ENCODE results near the gene EPB41. TPM values are rescaled to one million over a fixed set of nuclear protein-coding genes. Genes with fewer than 3 reads are reported as not detected.

The EPB41 gene
- total and polyA plus RNA-seq, 2 experiments from 2014 or later: 26.8 to 112 TPM

DNA sequence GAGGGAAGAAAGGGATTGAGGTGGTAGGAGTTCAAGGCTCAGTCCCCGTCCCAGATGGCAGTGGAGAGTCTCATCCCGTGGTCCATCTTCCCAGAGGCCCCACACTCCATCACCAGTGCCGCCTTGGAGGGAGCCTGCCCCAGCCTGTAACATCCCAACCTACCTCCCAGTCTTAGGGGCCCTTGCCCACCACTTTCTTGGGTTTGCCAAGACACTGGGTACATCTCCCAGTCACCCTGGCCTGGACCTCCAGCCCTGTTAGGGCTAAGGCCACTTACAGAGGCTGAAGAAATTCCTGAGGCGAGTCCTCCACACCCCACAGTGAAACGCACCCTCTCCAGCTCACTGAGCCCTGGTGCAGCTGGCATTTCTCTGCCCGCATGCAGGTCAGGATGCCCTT lies 206.0 kb downstream of the EPB41 start:
- Mint-ChIP-seq H3K27ac (no peak overlapping the region), H3K4me1 (peaks cover 2% of the 10 kb centered on the region; the same call in 2 of the 3 replicates), H3K36me3 (ENCODE audit: low read depth) (peaks cover 17% of the 10 kb centered on the region), H3K4me3 (no peak overlapping the region; the same call in 2 of the 3 replicates), H3K27me3 (ENCODE audit: insufficient read depth, low read depth, poor library complexity) (peaks cover 33% of the 10 kb centered on the region), H3K9me3 (no peaks in the 10 kb centered on the region)
- DNase-seq (ENCODE audit: low spot score): no peak
- peaks cover 6% of the 10 kb centered on the region; the same call in 1 of the 2 replicates for H3K4me1 ChIP-seq (ENCODE audit: insufficient read depth)
- no peaks in the 10 kb centered on the region; the same call in 1 of the 2 replicates for H4K20me1 ChIP-seq (replicated peaks; ENCODE audit: insufficient read depth)
- H2AFZ ChIP-seq: no peak overlapping the region
- no peak overlapping the region for H3K4me2 ChIP-seq
- no peaks in the 10 kb centered on the region for H3K79me2 ChIP-seq (replicated peaks; ENCODE audit: insufficient read depth)
- no peaks in the 10 kb centered on the region for H3K9me2 ChIP-seq (ENCODE audit: insufficient read depth)
- peaks cover 17% of the 10 kb centered on the region; the same call in 1 of the 2 replicates for H3F3A ChIP-seq (replicated peaks; ENCODE audit: low read depth)
- ATAC-seq: no peak
- H3K27me3 ChIP-seq (ENCODE audit: insufficient read depth): peaks cover 40% of the 10 kb centered on the region
- TF ChIP-seq EZH2 (IDR thresholded peaks at IDR 0.05; ENCODE audit: low read depth, unreplicated experiment) (no peak), JUNB (IDR thresholded peaks at IDR 0.05; ENCODE audit: unreplicated experiment) (no peak), NANOG (IDR thresholded peaks at IDR 0.05; ENCODE audit: borderline replicate concordance) (no peak)
- no peak overlapping the region for H3K27ac ChIP-seq (ENCODE audit: low read depth)
- no peak overlapping the region; the same call in 1 of the 2 replicates for H3K4me3 ChIP-seq
- no peaks in the 10 kb centered on the region for H3K36me3 ChIP-seq (ENCODE audit: insufficient read depth)

DNA sequence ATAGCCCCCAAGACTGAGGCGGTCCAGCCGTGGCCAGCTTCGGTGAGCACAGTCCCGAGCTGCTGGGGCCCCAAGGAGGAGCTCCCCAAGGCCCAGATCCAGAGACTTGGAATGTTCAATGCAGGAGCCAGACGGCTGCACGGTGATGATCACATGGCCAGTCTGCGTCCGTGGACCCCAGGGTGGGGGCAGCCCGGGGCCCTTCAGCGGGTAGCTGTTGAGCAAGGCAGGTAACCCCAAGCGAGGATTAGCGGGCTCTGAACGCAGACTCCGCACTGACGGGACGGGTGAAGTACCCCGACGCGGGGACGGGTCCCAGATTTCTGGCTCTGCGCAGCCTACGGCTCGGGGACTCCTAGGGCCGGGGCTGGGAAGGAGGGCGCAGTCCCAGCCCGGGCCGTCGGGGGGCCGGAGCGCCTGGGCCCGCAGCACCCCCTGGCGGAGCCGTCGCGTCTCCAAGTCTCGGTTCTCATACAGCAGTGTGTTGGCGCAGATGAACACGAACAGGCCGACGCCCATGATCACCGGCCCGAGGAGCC lies 206.6 kb downstream of the EPB41 start:
- H4K20me1 ChIP-seq (replicated peaks; ENCODE audit: insufficient read depth): no peaks in the 10 kb centered on the region; the same call in 1 of the 2 replicates
- DNase-seq (ENCODE audit: low spot score): peak; percentile 92
- TF ChIP-seq STAT1 (IDR thresholded peaks at IDR 0.05; ENCODE audit: unreplicated experiment) (no peak), CREB1 (CRISPR knock-in tag; IDR thresholded peaks at IDR 0.05; ENCODE audit: low read depth) (peak; percentile 51; the same call in 1 of the 2 replicates)
- TF ChIP-seq, protein P1, sequence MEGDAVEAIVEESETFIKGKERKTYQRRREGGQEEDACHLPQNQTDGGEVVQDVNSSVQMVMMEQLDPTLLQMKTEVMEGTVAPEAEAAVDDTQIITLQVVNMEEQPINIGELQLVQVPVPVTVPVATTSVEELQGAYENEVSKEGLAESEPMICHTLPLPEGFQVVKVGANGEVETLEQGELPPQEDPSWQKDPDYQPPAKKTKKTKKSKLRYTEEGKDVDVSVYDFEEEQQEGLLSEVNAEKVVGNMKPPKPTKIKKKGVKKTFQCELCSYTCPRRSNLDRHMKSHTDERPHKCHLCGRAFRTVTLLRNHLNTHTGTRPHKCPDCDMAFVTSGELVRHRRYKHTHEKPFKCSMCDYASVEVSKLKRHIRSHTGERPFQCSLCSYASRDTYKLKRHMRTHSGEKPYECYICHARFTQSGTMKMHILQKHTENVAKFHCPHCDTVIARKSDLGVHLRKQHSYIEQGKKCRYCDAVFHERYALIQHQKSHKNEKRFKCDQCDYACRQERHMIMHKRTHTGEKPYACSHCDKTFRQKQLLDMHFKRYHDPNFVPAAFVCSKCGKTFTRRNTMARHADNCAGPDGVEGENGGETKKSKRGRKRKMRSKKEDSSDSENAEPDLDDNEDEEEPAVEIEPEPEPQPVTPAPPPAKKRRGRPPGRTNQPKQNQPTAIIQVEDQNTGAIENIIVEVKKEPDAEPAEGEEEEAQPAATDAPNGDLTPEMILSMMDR (conservative IDR thresholded peaks at IDR 0.05; ENCODE audit: low read depth in 2 of 2): peak; percentile 74 to 78
- TF ChIP-seq, protein P2, sequence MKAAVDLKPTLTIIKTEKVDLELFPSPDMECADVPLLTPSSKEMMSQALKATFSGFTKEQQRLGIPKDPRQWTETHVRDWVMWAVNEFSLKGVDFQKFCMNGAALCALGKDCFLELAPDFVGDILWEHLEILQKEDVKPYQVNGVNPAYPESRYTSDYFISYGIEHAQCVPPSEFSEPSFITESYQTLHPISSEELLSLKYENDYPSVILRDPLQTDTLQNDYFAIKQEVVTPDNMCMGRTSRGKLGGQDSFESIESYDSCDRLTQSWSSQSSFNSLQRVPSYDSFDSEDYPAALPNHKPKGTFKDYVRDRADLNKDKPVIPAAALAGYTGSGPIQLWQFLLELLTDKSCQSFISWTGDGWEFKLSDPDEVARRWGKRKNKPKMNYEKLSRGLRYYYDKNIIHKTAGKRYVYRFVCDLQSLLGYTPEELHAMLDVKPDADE (IDR thresholded peaks at IDR 0.05): no peak
- TF ChIP-seq, protein P3, sequence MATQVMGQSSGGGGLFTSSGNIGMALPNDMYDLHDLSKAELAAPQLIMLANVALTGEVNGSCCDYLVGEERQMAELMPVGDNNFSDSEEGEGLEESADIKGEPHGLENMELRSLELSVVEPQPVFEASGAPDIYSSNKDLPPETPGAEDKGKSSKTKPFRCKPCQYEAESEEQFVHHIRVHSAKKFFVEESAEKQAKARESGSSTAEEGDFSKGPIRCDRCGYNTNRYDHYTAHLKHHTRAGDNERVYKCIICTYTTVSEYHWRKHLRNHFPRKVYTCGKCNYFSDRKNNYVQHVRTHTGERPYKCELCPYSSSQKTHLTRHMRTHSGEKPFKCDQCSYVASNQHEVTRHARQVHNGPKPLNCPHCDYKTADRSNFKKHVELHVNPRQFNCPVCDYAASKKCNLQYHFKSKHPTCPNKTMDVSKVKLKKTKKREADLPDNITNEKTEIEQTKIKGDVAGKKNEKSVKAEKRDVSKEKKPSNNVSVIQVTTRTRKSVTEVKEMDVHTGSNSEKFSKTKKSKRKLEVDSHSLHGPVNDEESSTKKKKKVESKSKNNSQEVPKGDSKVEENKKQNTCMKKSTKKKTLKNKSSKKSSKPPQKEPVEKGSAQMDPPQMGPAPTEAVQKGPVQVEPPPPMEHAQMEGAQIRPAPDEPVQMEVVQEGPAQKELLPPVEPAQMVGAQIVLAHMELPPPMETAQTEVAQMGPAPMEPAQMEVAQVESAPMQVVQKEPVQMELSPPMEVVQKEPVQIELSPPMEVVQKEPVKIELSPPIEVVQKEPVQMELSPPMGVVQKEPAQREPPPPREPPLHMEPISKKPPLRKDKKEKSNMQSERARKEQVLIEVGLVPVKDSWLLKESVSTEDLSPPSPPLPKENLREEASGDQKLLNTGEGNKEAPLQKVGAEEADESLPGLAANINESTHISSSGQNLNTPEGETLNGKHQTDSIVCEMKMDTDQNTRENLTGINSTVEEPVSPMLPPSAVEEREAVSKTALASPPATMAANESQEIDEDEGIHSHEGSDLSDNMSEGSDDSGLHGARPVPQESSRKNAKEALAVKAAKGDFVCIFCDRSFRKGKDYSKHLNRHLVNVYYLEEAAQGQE (IDR thresholded peaks at IDR 0.05; ENCODE audit: unreplicated experiment): no peak
- Mint-ChIP-seq H3K36me3 (ENCODE audit: low read depth) (peaks cover 17% of the 10 kb centered on the region), H3K9me3 (no peaks in the 10 kb centered on the region), H3K27me3 (ENCODE audit: insufficient read depth, low read depth, poor library complexity) (peaks cover 37% of the 10 kb centered on the region), H3K4me3 (peak overlapping the region; percentile 33; the same call in 1 of the 3 replicates), H3K4me1 (peaks cover 8% of the 10 kb centered on the region), H3K27ac (no peak overlapping the region)
- H2AFZ ChIP-seq: no peak overlapping the region
- peaks cover 40% of the 10 kb centered on the region for H3K27me3 ChIP-seq (ENCODE audit: insufficient read depth)
- peak overlapping the region; percentile 81 for H3K4me3 ChIP-seq
- peaks cover 8% of the 10 kb centered on the region; the same call in 1 of the 2 replicates for H3K4me1 ChIP-seq (ENCODE audit: insufficient read depth)
- H3K79me2 ChIP-seq (replicated peaks; ENCODE audit: insufficient read depth): no peaks in the 10 kb centered on the region
- peaks cover 20% of the 10 kb centered on the region; the same call in 1 of the 2 replicates for H3F3A ChIP-seq (replicated peaks; ENCODE audit: low read depth)
- peak overlapping the region; percentile 99 for H3K4me2 ChIP-seq
- H3K36me3 ChIP-seq (ENCODE audit: insufficient read depth): no peaks in the 10 kb centered on the region
- no peak overlapping the region for H3K27ac ChIP-seq (ENCODE audit: low read depth)
- peak; percentile 43 for ATAC-seq
- no peaks in the 10 kb centered on the region for H3K9me2 ChIP-seq (ENCODE audit: insufficient read depth)
